Endodermal cell (in vitro differentiated cells): Measurements from ENCODE around the gene DRAXIN. TPM values are rescaled to one million over a fixed set of nuclear protein-coding genes. Genes with fewer than 3 reads are reported as not detected.

Experiments
- DNase-seq: peaks from one replicate; pipeline ENCODE4 v3.0.0-alpha.2; 2017
- H3K27ac ChIP-seq: 2 replicates; pipeline ENCODE4 v1.5.1; 2013; ENCODE audit warnings: mild to moderate bottlenecking, low read depth, low read length, moderate library complexity
- H3K27me3 ChIP-seq: 2 replicates; pipeline ENCODE4 v1.6.1; 2013; ENCODE audit warnings: mild to moderate bottlenecking, low read length, moderate library complexity; ENCODE audit not compliant: insufficient read depth, control insufficient read depth, poor library complexity, severe bottlenecking
- H3K36me3 ChIP-seq: 2 replicates; pipeline ENCODE4 v1.7.0; 2013; ENCODE audit warnings: mild to moderate bottlenecking, low read length, moderate library complexity; ENCODE audit not compliant: control insufficient read depth, insufficient read depth
- H3K4me1 ChIP-seq: one replicate; pipeline ENCODE4 v1.7.0; 2013; ENCODE audit warnings: low read length; ENCODE audit not compliant: control insufficient read depth, insufficient read depth
- H3K4me3 ChIP-seq: 2 replicates; pipeline ENCODE4 v1.5.1; 2013; ENCODE audit warnings: mild to moderate bottlenecking, low read length, moderate library complexity
- H3K9ac ChIP-seq: 2 replicates; pipeline ENCODE4 v1.6.1; 2013; ENCODE audit warnings: mild to moderate bottlenecking, low read length, moderate library complexity; ENCODE audit not compliant: poor library complexity, severe bottlenecking; ENCODE audit errors: extremely low read depth
- H3K9me3 ChIP-seq: 2 replicates; pipeline ENCODE4 v1.6.1; 2013; ENCODE audit warnings: mild to moderate bottlenecking, low read length, moderate library complexity; ENCODE audit not compliant: control insufficient read depth
- H3K27ac Mint-ChIP-seq: 2 replicates; pipeline ENCODE4 v1.8.0; 2020; ENCODE audit warnings: mixed read lengths
- H3K27me3 Mint-ChIP-seq: 2 replicates; pipeline ENCODE4 v1.8.0; 2021; ENCODE audit warnings: mild to moderate bottlenecking, mixed read lengths; ENCODE audit not compliant: insufficient read depth
- H3K36me3 Mint-ChIP-seq: 2 replicates; pipeline ENCODE4 v1.8.0; 2020; ENCODE audit warnings: low read depth, mixed read lengths
- H3K4me1 Mint-ChIP-seq: 2 replicates; pipeline ENCODE4 v1.8.0; 2020; ENCODE audit warnings: mixed read lengths
- H3K4me3 Mint-ChIP-seq: 2 replicates; pipeline ENCODE4 v1.8.0; 2020; ENCODE audit warnings: mild to moderate bottlenecking, moderate library complexity, mixed read lengths
- H3K9me3 Mint-ChIP-seq: 2 replicates; pipeline ENCODE4 v1.8.0; 2020; ENCODE audit warnings: mild to moderate bottlenecking, mixed read lengths
- WGBS, 2 experiments: methylation state at CpG; one replicate each; pipeline versions ENCODE4 v1.1.5 to v1.1.7; 2013; ENCODE audit warnings: missing lambda C conversion rate in 2 of 2, mixed read lengths in 1 of 2; ENCODE audit not compliant: insufficient coverage in 1 of 2, insufficient read length in 1 of 2; 5-methylcytosine and 5-hydroxymethylcytosine counted together
- total RNA-seq, 2 donors: library from RNA; stranded (reverse); fragmentation: NEBNext Ultra II Directional in 1 of 2; extraction: Animal tissue kit (Norgen Biotek cat#: 25700) in 1 of 2; gene quantifications; 2 replicates in 1 of 2; 3 replicates in 1 of 2; pipeline ENCODE4 v1.2.1, GENCODE V29; 2021
- TF ChIP-seq, protein P1 (sequence below): fragments of 200-600 bp; sonication (generic); conservative IDR thresholded peaks from 2 replicates; pipeline ENCODE4 v1.5.0; 2021; ENCODE audit warnings: antibody characterized with exemption, mild to moderate bottlenecking

DRAXIN gene
- total RNA-seq, 2 donors from 2014 or later, result 5.4 to 6.0 TPM

DNA sequence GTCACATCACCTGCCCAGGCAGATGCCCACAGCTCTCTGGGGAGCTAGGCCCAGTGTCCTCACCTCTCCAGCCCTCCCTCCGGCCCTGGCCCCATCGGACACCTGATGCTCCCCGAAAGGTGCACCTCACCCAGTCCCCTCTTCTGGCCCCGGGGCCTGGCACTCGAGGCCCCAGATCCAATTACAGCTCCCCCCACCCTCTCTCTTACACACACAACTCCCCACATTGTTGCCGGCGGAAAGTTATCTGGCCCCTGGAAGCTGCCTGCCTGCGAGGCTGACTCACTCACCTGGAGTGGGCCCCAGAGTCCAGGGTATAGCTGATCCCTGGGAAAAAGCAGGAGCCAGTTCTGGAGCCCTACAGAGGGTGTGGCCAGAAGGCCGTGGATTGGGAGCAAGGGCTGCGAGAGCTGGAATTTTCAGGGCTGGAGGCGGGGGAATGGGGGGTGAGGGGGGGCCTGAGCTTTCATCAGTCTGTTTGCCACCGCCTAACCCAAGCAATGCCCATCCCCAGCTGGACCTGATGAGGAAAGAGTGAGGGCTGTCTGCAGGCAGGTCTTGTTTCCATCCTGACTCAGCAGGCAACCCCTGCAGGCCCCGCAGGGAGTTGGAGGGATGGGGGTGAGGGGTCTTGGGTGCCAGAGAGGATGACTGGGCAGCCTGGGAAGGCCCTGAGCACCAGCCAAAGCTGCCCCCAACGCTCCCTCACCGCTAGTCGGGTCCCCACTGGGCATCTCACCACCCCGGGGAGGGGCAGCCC is 38.2 kb upstream of the DRAXIN start:
- H3K4me1 Mint-ChIP-seq, result peaks cover 2% of the 10 kb centered on the region
- TF ChIP-seq, protein P1, sequence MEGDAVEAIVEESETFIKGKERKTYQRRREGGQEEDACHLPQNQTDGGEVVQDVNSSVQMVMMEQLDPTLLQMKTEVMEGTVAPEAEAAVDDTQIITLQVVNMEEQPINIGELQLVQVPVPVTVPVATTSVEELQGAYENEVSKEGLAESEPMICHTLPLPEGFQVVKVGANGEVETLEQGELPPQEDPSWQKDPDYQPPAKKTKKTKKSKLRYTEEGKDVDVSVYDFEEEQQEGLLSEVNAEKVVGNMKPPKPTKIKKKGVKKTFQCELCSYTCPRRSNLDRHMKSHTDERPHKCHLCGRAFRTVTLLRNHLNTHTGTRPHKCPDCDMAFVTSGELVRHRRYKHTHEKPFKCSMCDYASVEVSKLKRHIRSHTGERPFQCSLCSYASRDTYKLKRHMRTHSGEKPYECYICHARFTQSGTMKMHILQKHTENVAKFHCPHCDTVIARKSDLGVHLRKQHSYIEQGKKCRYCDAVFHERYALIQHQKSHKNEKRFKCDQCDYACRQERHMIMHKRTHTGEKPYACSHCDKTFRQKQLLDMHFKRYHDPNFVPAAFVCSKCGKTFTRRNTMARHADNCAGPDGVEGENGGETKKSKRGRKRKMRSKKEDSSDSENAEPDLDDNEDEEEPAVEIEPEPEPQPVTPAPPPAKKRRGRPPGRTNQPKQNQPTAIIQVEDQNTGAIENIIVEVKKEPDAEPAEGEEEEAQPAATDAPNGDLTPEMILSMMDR, result no peak
- peak overlapping the region; percentile 59 for H3K4me3 Mint-ChIP-seq
- H3K36me3 ChIP-seq, result peaks cover 7% of the 10 kb centered on the region
- H3K9ac ChIP-seq, result no peak overlapping the region
- no peaks in the 10 kb centered on the region for H3K9me3 Mint-ChIP-seq
- no peak overlapping the region for H3K27ac ChIP-seq
- H3K4me1 ChIP-seq, result peaks cover 7% of the 10 kb centered on the region
- 69 to 95% methylated on average over 4 to 17 of the region's 17 CpGs for WGBS, 2 experiments
- no peak overlapping the region for H3K4me3 ChIP-seq
- H3K27ac Mint-ChIP-seq, result no peak overlapping the region
- DNase-seq, result peak; percentile 76
- peaks cover 49% of the 10 kb centered on the region for H3K27me3 Mint-ChIP-seq
- peaks cover 14% of the 10 kb centered on the region for H3K36me3 Mint-ChIP-seq
- peaks cover 59% of the 10 kb centered on the region for H3K27me3 ChIP-seq
- no peaks in the 10 kb centered on the region for H3K9me3 ChIP-seq

DNA sequence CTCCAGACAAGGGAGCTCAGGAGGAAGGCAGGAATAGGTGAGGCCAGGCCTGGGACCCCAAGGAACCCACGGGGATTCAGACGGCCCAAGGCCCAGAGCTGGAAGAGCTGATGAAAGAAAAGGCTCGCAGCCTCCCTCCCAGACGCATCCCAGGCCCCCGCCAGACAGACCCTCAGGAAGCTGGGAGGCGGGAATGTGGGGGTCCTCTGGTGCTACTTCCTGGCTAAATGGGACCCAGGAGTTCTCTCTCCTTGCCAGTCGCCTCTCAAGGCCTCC is 37.7 kb upstream of the DRAXIN start:
- no peak for DNase-seq
- Mint-ChIP-seq H3K27me3 (peaks cover 49% of the 10 kb centered on the region), H3K36me3 (peaks cover 17% of the 10 kb centered on the region), H3K9me3 (no peaks in the 10 kb centered on the region), H3K27ac (no peak overlapping the region), H3K4me3 (peak overlapping the region; percentile 59), H3K4me1 (peaks cover 2% of the 10 kb centered on the region)
- WGBS, 2 experiments, result 38 to 61% methylated on average over 5 to 7 of the region's 7 CpGs
- H3K27me3 ChIP-seq, result peaks cover 55% of the 10 kb centered on the region
- no peak overlapping the region for H3K9ac ChIP-seq
- no peaks in the 10 kb centered on the region for H3K9me3 ChIP-seq
- H3K36me3 ChIP-seq, result peaks cover 7% of the 10 kb centered on the region
- peaks cover 7% of the 10 kb centered on the region for H3K4me1 ChIP-seq
- H3K4me3 ChIP-seq, result peak overlapping the region; percentile 45
- TF ChIP-seq, protein P1, result no peak
- H3K27ac ChIP-seq, result no peak overlapping the region

DNA sequence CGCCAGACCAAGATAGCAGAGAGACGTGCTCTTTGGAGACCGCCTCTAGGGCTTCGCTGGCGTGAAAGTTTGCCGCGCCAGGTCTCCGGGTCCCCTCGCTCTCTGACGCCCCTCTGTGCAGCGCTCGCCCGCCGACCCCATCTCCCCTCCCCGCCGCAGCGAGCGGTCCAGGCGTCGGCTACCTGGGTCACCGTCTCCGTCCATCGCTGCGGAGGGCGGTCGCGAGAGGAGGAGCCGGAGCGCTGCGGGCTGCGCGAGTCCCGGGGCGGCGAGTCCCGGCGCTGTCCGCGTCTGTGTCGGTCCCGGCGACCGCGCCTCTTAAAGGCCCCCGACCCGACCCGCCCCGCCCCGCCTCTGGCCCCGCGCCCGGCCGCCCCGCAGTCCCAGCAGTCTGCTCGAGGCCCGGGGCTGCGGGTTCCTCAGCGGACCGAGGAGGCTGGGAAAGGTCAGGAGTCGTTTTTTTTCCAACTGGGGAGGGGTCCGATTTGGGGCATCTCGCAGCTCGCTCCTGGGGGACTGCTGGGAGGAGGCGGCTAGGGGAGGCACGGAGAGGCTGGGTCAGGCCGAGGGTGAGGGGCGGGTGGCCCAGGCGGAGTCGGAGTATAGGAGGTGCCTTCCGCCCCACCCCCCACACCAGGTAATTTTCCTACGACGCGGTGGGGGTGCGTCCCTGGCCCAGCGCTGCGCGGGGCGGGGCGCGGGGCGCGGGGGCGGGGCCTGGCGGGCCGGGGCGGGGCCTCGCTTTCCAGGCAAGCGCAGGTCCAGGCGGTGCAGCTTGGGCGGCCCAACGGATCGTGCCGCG is 37.2 kb upstream of the DRAXIN start, which contains the start of the genes FBXO2 and FBXO44:
TSS of gene FBXO2 (minus strand) at position 293 of the 802 bp plus-strand sequence. CDS start at position 204, 89 bp downstream.
TSS of gene FBXO44 (plus strand) at position 741 of the 802 bp plus-strand sequence. CDS start 959 bp downstream, outside the sequence.
- H3K27me3 Mint-ChIP-seq, result peaks cover 47% of the 10 kb centered on the region
- peaks cover 2% of the 10 kb centered on the region for H3K4me1 Mint-ChIP-seq

More for the DNA sequence above, 37.2 kb upstream of the DRAXIN start, which contains the start of the genes FBXO2 and FBXO44:
- Histone ChIP-seq H3K36me3 (peaks cover 7% of the 10 kb centered on the region), H3K9ac (no peak within 1 kb of the TSS), H3K27me3 (peaks cover 52% of the 10 kb centered on the region), H3K4me1 (peaks cover 7% of the 10 kb centered on the region), H3K9me3 (no peaks in the 10 kb centered on the region), H3K4me3 (peak within 1 kb of the TSS; percentile 66), H3K27ac (no peak within 1 kb of the TSS)
- TF ChIP-seq, protein P1, result no peak
- peak; percentile 92 for DNase-seq
- 3 to 9% methylated on average over 14 to 94 of the region's 94 CpGs for WGBS, 2 experiments
- Mint-ChIP-seq H3K36me3 (peaks cover 21% of the 10 kb centered on the region), H3K9me3 (no peaks in the 10 kb centered on the region), H3K27ac (no peak within 1 kb of the TSS), H3K4me3 (peak within 1 kb of the TSS; percentile 59)
